GM12878 (cell line): ENCODE data around the gene HECTD2. TPM values are rescaled to one million over a fixed set of nuclear protein-coding genes. Genes with fewer than 3 reads are reported as not detected.

ENCODE experiments used
- ATAC-seq: fragments of 200-7000 bp; cut with Tn5 transposase; 3 replicates; pipeline ENCODE4 v1.9.1; 2020; ENCODE audit warnings: mild to moderate bottlenecking, moderate library complexity
- BruUV-seq: library from RNA; stranded (reverse); fragments of 400-500 nt; replicated peaks from 2 replicates; lab custom pipeline; 2021; lab: Mats Ljungman, UMichigan
- CTCF ChIA-PET: fragments of 300-600 bp; sonication (Branson Sonifier 250); formaldehyde crosslinking; extraction: SDS; loops from one replicate; lab custom pipeline; 2021; ENCODE audit warnings: inconsistent platforms; lab: Yijun Ruan, JAX
- POLR2A ChIA-PET: fragments of 350-600 bp; formaldehyde crosslinking; extraction: SDS; loops from one replicate; lab custom pipeline; 2021; ENCODE audit warnings: inconsistent platforms; lab: Charles Lee
- RAD21 ChIA-PET: fragments of 300-600 bp; sonication (Branson Sonifier 250); formaldehyde crosslinking; loops from one replicate; lab custom pipeline; 2023; ENCODE audit warnings: antibody characterized with exemption; ENCODE audit not compliant: unreplicated experiment; lab: Charles Lee
- SMC1A ChIA-PET: fragments of 300-600 bp; sonication (Branson Sonifier 250); formaldehyde crosslinking; loops from one replicate; lab custom pipeline; 2023; ENCODE audit not compliant: unreplicated experiment, uncharacterized antibody; lab: Charles Lee
- DNase-seq: peaks from one replicate; pipeline ENCODE4 v3.0.0-alpha.2; 2011; ENCODE audit warnings: low read depth, low spot score
- FAIRE-seq: peaks from 3 replicates; lab custom pipeline; 2011; peaks lifted over from hg19 to GRCh38; lab: Jason Lieb, UNC
- H2AFZ ChIP-seq: 2 replicates; pipeline ENCODE4 v1.6.0; 2011; ENCODE audit warnings: low read depth, low read length, control low read depth; ENCODE audit not compliant: control insufficient read depth
- H3K27ac ChIP-seq: 2 replicates; pipeline ENCODE4 v1.5.1; 2011; ENCODE audit warnings: control low read depth; ENCODE audit not compliant: control insufficient read depth, insufficient read depth
- H3K27me3 ChIP-seq, 2 experiments: replicated peaks in 1 of 2; 2 replicates each; pipeline versions ENCODE4 v1.6.0 to v1.6.1; 2011; ENCODE audit warnings: low read length in 1 of 2; ENCODE audit not compliant: control insufficient read depth in 2 of 2, insufficient read depth in 2 of 2
- H3K36me3 ChIP-seq, 2 experiments: 2 replicates each; pipeline ENCODE4 v1.5.1; 2011; ENCODE audit warnings: low read length in 1 of 2; ENCODE audit not compliant: control insufficient read depth in 2 of 2, insufficient read depth in 2 of 2
- H3K4me1 ChIP-seq: 2 replicates; pipeline ENCODE4 v1.6.1; 2011; ENCODE audit warnings: mild to moderate bottlenecking, low read length, moderate library complexity, mixed read lengths; ENCODE audit not compliant: control insufficient read depth, insufficient read depth
- H3K4me2 ChIP-seq: 2 replicates; pipeline ENCODE4 v1.6.0; 2011; ENCODE audit warnings: control low read depth; ENCODE audit not compliant: control insufficient read depth, insufficient read depth
- H3K4me3 ChIP-seq: fragments of 200-600 bp; sonication (generic); 2 replicates; pipeline ENCODE4 v1.5.1; 2016
- H3K79me2 ChIP-seq: 2 replicates; pipeline ENCODE4 v1.6.0; 2011; ENCODE audit warnings: low read length; ENCODE audit not compliant: control insufficient read depth, insufficient read depth
- H3K9ac ChIP-seq: 2 replicates; pipeline ENCODE4 v1.8.0; 2011; ENCODE audit warnings: low read length, control low read depth, mixed read lengths; ENCODE audit not compliant: control insufficient read depth, insufficient read depth
- H3K9me3 ChIP-seq: replicated peaks from 3 replicates; pipeline ENCODE4 v1.5.1; 2011; ENCODE audit warnings: mild to moderate bottlenecking, low read length; ENCODE audit not compliant: control insufficient read depth, insufficient read depth
- H4K20me1 ChIP-seq: 2 replicates; pipeline ENCODE4 v1.6.0; 2011; ENCODE audit not compliant: control insufficient read depth, insufficient read depth
- BCL11A ChIP-seq: IDR thresholded peaks from 2 replicates; pipeline ENCODE4 v1.6.1; 2011; ENCODE audit warnings: low read depth, low read length
- CHD4 ChIP-seq: fragments of 200-600 bp; sonication (generic); IDR thresholded peaks from 2 replicates; pipeline ENCODE4 v1.6.1; 2016; ENCODE audit warnings: mild to moderate bottlenecking
- HDGF ChIP-seq: fragments of 450-650 bp; IDR thresholded peaks from 2 replicates; pipeline ENCODE4 v1.6.1; 2016; ENCODE audit warnings: antibody characterized with exemption
- NFIC ChIP-seq: IDR thresholded peaks from 2 replicates; pipeline ENCODE4 v1.6.1; 2012; ENCODE audit warnings: low read depth, mild to moderate bottlenecking, inconsistent platforms, low read length, moderate library complexity
- TAF1 ChIP-seq: IDR thresholded peaks from 2 replicates; pipeline ENCODE4 v1.6.1; 2011; ENCODE audit warnings: mild to moderate bottlenecking, low read depth, low read length, borderline replicate concordance
- TCF3 ChIP-seq: IDR thresholded peaks from 2 replicates; pipeline ENCODE4 v1.6.1; 2012; ENCODE audit warnings: low read depth, mild to moderate bottlenecking, low read length, borderline replicate concordance; ENCODE audit not compliant: insufficient read depth
- WGBS: methylation state at CpG from one replicate; pipeline ENCODE4 v1.1.6; 2016; ENCODE audit warnings: low lambda C conversion rate; ENCODE audit not compliant: insufficient replicate concordance, insufficient coverage; ENCODE audit errors: missing lambda C conversion rate; 5-methylcytosine and 5-hydroxymethylcytosine counted together
- in situ Hi-C: fragments of 300-500 bp; cut with MboI; formaldehyde crosslinking; loops from 9 replicates; pipeline ENCODE4 v1.14.3; 2018; ENCODE audit warnings: mixed read lengths
- intact Hi-C: fragments of 100-400 bp; cut with micrococcal nuclease; formaldehyde crosslinking; loops from one replicate; pipeline ENCODE4 v1.14.2; 2022; ENCODE audit not compliant: unreplicated experiment
- polyA plus RNA-seq, 11 experiments: library from polyadenylated mRNA; depleted of rRNA in 4 of 11; unstranded in 6 of 11; stranded (reverse) in 5 of 11; fragments of >200 nt; fragmentation: Nextera tagmentation in 4 of 11; fragmentation: Illumina TruSeq in 1 of 11; extraction: Ambion mirVana in 4 of 11; extraction: Trizol in 1 of 11; gene quantifications; 1 replicate in 1 of 11; 2 replicates in 10 of 11; pipeline versions ENCODE4 v1.2.1 to v1.2.3, GENCODE V29; 2011 to 2016; ENCODE audit warnings: inconsistent platforms in 2 of 11, missing spikeins in 2 of 11, low read depth in 1 of 11
- total RNA-seq, 4 experiments: library from RNA; depleted of rRNA in 3 of 4; stranded (reverse); fragments of >200 nt in 3 of 4; fragmentation: Illumina TruSeq in 1 of 4; extraction: Trizol in 1 of 4; gene quantifications; 2 replicates each; pipeline versions ENCODE4 v1.2.1 to v1.2.3, GENCODE V29; 2013 to 2021
- TF ChIP-seq, protein P1 (sequence below): fragments of 450-650 bp; IDR thresholded peaks from 2 replicates; pipeline ENCODE4 v1.6.1; 2018; ENCODE audit warnings: borderline replicate concordance, mild to moderate bottlenecking; ENCODE audit not compliant: partially characterized antibody

HECTD2 gene
- total and polyA plus RNA-seq, 10 of the 15 experiments (the other 5 are each of a cell fraction or from before 2014, with no cell fraction given): 0.87 to 3.0 (median 1.7) TPM

- TF ChIP-seq, protein P1, sequence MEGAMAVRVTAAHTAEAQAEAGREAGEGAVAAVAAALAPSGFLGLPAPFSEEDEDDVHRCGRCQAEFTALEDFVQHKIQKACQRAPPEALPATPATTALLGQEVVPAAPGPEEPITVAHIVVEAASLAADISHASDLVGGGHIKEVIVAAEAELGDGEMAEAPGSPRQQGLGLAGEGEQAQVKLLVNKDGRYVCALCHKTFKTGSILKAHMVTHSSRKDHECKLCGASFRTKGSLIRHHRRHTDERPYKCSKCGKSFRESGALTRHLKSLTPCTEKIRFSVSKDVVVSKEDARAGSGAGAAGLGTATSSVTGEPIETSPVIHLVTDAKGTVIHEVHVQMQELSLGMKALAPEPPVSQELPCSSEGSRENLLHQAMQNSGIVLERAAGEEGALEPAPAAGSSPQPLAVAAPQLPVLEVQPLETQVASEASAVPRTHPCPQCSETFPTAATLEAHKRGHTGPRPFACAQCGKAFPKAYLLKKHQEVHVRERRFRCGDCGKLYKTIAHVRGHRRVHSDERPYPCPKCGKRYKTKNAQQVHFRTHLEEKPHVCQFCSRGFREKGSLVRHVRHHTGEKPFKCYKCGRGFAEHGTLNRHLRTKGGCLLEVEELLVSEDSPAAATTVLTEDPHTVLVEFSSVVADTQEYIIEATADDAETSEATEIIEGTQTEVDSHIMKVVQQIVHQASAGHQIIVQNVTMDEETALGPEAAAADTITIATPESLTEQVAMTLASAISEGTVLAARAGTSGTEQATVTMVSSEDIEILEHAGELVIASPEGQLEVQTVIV: no peak
- TF ChIP-seq HDGF: no peak
- TF ChIP-seq NFIC: no peak
Measured at GRCh38 chr10:91519899-91520514, 109.9 kb downstream of the HECTD2 start (continued).

DNA sequence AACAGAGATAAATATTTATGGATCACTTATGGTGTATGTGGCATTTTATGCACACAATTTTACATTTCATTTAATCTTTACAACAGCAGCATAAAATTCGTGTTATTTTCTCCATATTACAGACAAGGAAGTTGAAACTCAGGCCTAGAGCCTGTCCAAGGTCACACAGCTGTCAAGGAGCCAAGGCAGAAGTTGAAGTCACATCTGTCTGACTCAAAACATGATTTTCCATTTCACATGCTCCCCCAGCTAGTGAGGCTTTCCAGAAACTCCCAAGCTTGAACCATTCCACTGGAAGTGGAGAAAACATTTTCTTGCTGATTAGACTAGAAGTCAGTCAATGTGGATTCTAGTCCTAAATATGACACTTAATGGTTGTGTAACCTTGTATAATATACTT, 110.5 kb downstream of the HECTD2 start:
- FAIRE-seq (no peak), ATAC-seq (no peak), DNase-seq (no peak)
- ChIA-PET CTCF (no interaction called here), SMC1A (no interaction called here), POLR2A (no interaction called here), RAD21 (no interaction called here)
- intact Hi-C loops (no loop called here), in situ Hi-C loops (no loop called here)
- Histone ChIP-seq H3K79me2 (no peaks in the 10 kb centered on the region), H4K20me1 (no peaks in the 10 kb centered on the region), H3K27me3 (no peaks in the 10 kb centered on the region), H3K4me2 (no peak overlapping the region), H3K27ac (no peak overlapping the region), H3K9me3 (no peaks in the 10 kb centered on the region), H3K9ac (no peak overlapping the region), H3K36me3 (no peaks in the 10 kb centered on the region), H2AFZ (no peak overlapping the region), H3K4me1 (no peaks in the 10 kb centered on the region), H3K4me3 (no peak overlapping the region)
- BruUV-seq: no TSS peak
- WGBS: 0% methylated on average over 1 of the region's 1 CpG
- TF ChIP-seq CHD4: no peak
- no peak for TF ChIP-seq TAF1
- TF ChIP-seq TCF3: no peak
- TF ChIP-seq BCL11A: no peak
